ENCODE data around the gene PSMD7.
"Not testable (repeated sequence)": the region's sequence is repeated elsewhere in the genome, so short reads cannot be mapped to it uniquely, and the experiment has no call there.

The PSMD7 gene

GRCh38 chr16:74298104-74298503 lies 1.5 kb downstream of the PSMD7 start:
- no peak for DNase-seq

- no peak for DNase-seq
Measured at GRCh38 chr16:74302341-74302740, 5.7 kb downstream of the PSMD7 start.

GRCh38 chr16:74304164-74304834 lies 7.7 kb downstream of the PSMD7 start:
- no peak for DNase-seq

GRCh38 chr16:74304835-74305176 lies 8.2 kb downstream of the PSMD7 start:
- no peak for DNase-seq

- no peak for DNase-seq
Measured at GRCh38 chr16:74305281-74305680, 8.7 kb downstream of the PSMD7 start.

- DNase-seq = no peak
Measured at GRCh38 chr16:74305978-74306784, 9.6 kb downstream of the PSMD7 start.

- DNase-seq = no peak
Measured at GRCh38 chr16:74307383-74307782, 10.8 kb downstream of the PSMD7 start.

- peak; percentile 47 for DNase-seq
Measured at GRCh38 chr16:74309789-74310781, 13.5 kb downstream of the PSMD7 start.

- no peak for DNase-seq
Measured at GRCh38 chr16:74315059-74315458, 18.4 kb downstream of the PSMD7 start.

- no peak for DNase-seq
Measured at GRCh38 chr16:74320707-74321106, 24.1 kb downstream of the PSMD7 start.

- no peak for DNase-seq
Measured at GRCh38 chr16:74321356-74321755, 24.7 kb downstream of the PSMD7 start.

- no peak for DNase-seq
Measured at GRCh38 chr16:74322301-74322710, 25.7 kb downstream of the PSMD7 start.

GRCh38 chr16:74324777-74325176 lies 28.2 kb downstream of the PSMD7 start:
- DNase-seq = not testable (repeated sequence)

GRCh38 chr16:74325641-74326040 lies 29.0 kb downstream of the PSMD7 start:
- DNase-seq = no peak

GRCh38 chr16:74328346-74328745 lies 31.7 kb downstream of the PSMD7 start:
- not testable (repeated sequence) for DNase-seq

GRCh38 chr16:74332469-74332868 lies 35.9 kb downstream of the PSMD7 start:
- DNase-seq = not testable (repeated sequence)

- DNase-seq = not testable (repeated sequence)
Measured at GRCh38 chr16:74337506-74337905, 40.9 kb downstream of the PSMD7 start.

- not testable (repeated sequence) for DNase-seq
Measured at GRCh38 chr16:74339226-74339625, 42.6 kb downstream of the PSMD7 start.

GRCh38 chr16:74353038-74353437 lies 56.4 kb downstream of the PSMD7 start:
- not testable (repeated sequence) for DNase-seq

All from NCI-H2171 (cell line).